ENCODE results near the gene P4HA2. TPM values are rescaled to one million over a fixed set of nuclear protein-coding genes. Genes with fewer than 3 reads are reported as not detected.
"Not testable (repeated sequence)": the region's sequence is repeated elsewhere in the genome, so short reads cannot be mapped to it uniquely, and the experiment has no call there.

Gene P4HA2
- total RNA-seq, 1 experiment from 2014 or later: 222 TPM

GRCh38 chr5:132176987-132177386 lies 50.7 kb downstream of the P4HA2 start:
- no peak for DNase-seq (ENCODE audit: low read depth in 1 of 2, low spot score in 2 of 2)
- H3K36me3 ChIP-seq: no peaks in the 10 kb centered on the region
- peaks cover 3% of the 10 kb centered on the region; the same call in 1 of the 2 replicates for H3K27me3 ChIP-seq (replicated peaks)
- peaks cover 4% of the 10 kb centered on the region for H3K4me1 ChIP-seq (replicated peaks)
- no peak overlapping the region for H3K27ac ChIP-seq
- no peak overlapping the region for H3K4me3 ChIP-seq
- H3K9me3 ChIP-seq (replicated peaks): no peaks in the 10 kb centered on the region

GRCh38 chr5:132176521-132176945 lies 51.1 kb downstream of the P4HA2 start:
- Histone ChIP-seq H3K4me1 (replicated peaks) (peaks cover 4% of the 10 kb centered on the region), H3K4me3 (no peak overlapping the region), H3K9me3 (replicated peaks) (no peaks in the 10 kb centered on the region), H3K27ac (no peak overlapping the region), H3K27me3 (replicated peaks) (peaks cover 3% of the 10 kb centered on the region; the same call in 1 of the 2 replicates), H3K36me3 (no peaks in the 10 kb centered on the region)
- DNase-seq (ENCODE audit: low read depth in 1 of 2, low spot score in 2 of 2): no peak

- Histone ChIP-seq H3K36me3 (no peaks in the 10 kb centered on the region), H3K27me3 (replicated peaks) (no peaks in the 10 kb centered on the region), H3K4me3 (no peak overlapping the region), H3K27ac (no peak overlapping the region), H3K9me3 (replicated peaks) (no peaks in the 10 kb centered on the region), H3K4me1 (replicated peaks) (no peaks in the 10 kb centered on the region)
- DNase-seq (ENCODE audit: low read depth in 1 of 2, low spot score in 2 of 2): no peak
Observed at GRCh38 chr5:132162945-132163344, 64.7 kb downstream of the P4HA2 start.

GRCh38 chr5:132161574-132162326 lies 65.9 kb downstream of the P4HA2 start:
- not testable (repeated sequence) for H3K36me3 ChIP-seq; H3K9me3 ChIP-seq (replicated peaks); H3K27me3 ChIP-seq (replicated peaks); H3K4me3 ChIP-seq; DNase-seq (ENCODE audit: low read depth in 1 of 2, low spot score in 2 of 2); H3K27ac ChIP-seq; H3K4me1 ChIP-seq (replicated peaks)

- Histone ChIP-seq H3K4me1 (replicated peaks) (no peaks in the 10 kb centered on the region), H3K4me3 (no peak overlapping the region), H3K36me3 (no peaks in the 10 kb centered on the region)
Observed at GRCh38 chr5:132156413-132156812, 71.2 kb downstream of the P4HA2 start.

GRCh38 chr5:132150565-132150964 lies 77.1 kb downstream of the P4HA2 start:
- Histone ChIP-seq H3K4me1 (replicated peaks) (no peaks in the 10 kb centered on the region), H3K9me3 (replicated peaks) (no peaks in the 10 kb centered on the region), H3K4me3 (no peak overlapping the region), H3K27me3 (replicated peaks) (peaks cover 11% of the 10 kb centered on the region), H3K27ac (no peak overlapping the region), H3K36me3 (no peaks in the 10 kb centered on the region)
- DNase-seq (ENCODE audit: low read depth in 1 of 2, low spot score in 2 of 2): no peak

More at GRCh38 chr5:132156413-132156812, 71.2 kb downstream of the P4HA2 start:
- Histone ChIP-seq H3K27me3 (replicated peaks) (no peaks in the 10 kb centered on the region), H3K9me3 (replicated peaks) (no peaks in the 10 kb centered on the region), H3K27ac (no peak overlapping the region)
- no peak for DNase-seq (ENCODE audit: low read depth in 1 of 2, low spot score in 2 of 2)

- Histone ChIP-seq H3K4me3 (no peak overlapping the region), H3K36me3 (no peaks in the 10 kb centered on the region), H3K27me3 (replicated peaks) (peaks cover 11% of the 10 kb centered on the region), H3K27ac (no peak overlapping the region), H3K9me3 (replicated peaks) (peaks cover 7% of the 10 kb centered on the region), H3K4me1 (replicated peaks) (no peaks in the 10 kb centered on the region)
- no peak for DNase-seq (ENCODE audit: low read depth in 1 of 2, low spot score in 2 of 2)
Observed at GRCh38 chr5:132147663-132148062, 80.0 kb downstream of the P4HA2 start.

- H3K27me3 ChIP-seq (replicated peaks): peaks cover 11% of the 10 kb centered on the region
- H3K4me3 ChIP-seq; H3K36me3 ChIP-seq; H3K4me1 ChIP-seq (replicated peaks); DNase-seq (ENCODE audit: low read depth in 1 of 2, low spot score in 2 of 2); H3K27ac ChIP-seq; H3K9me3 ChIP-seq (replicated peaks): not testable (repeated sequence)
Observed at GRCh38 chr5:132145326-132145725, 82.3 kb downstream of the P4HA2 start.

- DNase-seq (ENCODE audit: low read depth in 1 of 2, low spot score in 2 of 2): no peak
- H3K27me3 ChIP-seq (replicated peaks): no peaks in the 10 kb centered on the region; the same call in none of the 2 replicates
- no peak overlapping the region for H3K4me3 ChIP-seq
- H3K27ac ChIP-seq: no peak overlapping the region
- peaks cover 7% of the 10 kb centered on the region for H3K9me3 ChIP-seq (replicated peaks)
- H3K36me3 ChIP-seq: no peaks in the 10 kb centered on the region
- H3K4me1 ChIP-seq (replicated peaks): no peaks in the 10 kb centered on the region
Observed at GRCh38 chr5:132143148-132143547, 84.5 kb downstream of the P4HA2 start.

- Histone ChIP-seq H3K27ac (no peak overlapping the region), H3K36me3 (no peaks in the 10 kb centered on the region), H3K27me3 (replicated peaks) (no peaks in the 10 kb centered on the region; the same call in 1 of the 2 replicates), H3K4me3 (no peak overlapping the region), H3K9me3 (replicated peaks) (peaks cover 7% of the 10 kb centered on the region), H3K4me1 (replicated peaks) (no peaks in the 10 kb centered on the region)
- no peak for DNase-seq (ENCODE audit: low read depth in 1 of 2, low spot score in 2 of 2)
Observed at GRCh38 chr5:132142459-132142858, 85.2 kb downstream of the P4HA2 start.

Other genes with a start within 250 kb of the P4HA2 start
- gene ACSL6, start 216.2 kb downstream of the P4HA2 start, total RNA-seq (2014; rRNA removed; shearing (Covaris generic)): 0.03 TPM in 1 of 2 replicates, not detected in the other
- gene IL3, start 167.2 kb downstream of the P4HA2 start, total RNA-seq (2014; rRNA removed; shearing (Covaris generic)): not detected in 2 replicates
- 0.68 TPM in 1 of 2 replicates, not detected in the other for gene CSF2, start 154.1 kb downstream of the P4HA2 start, total RNA-seq (2014; rRNA removed; shearing (Covaris generic))
- 52.2 and 94.1 TPM in 2 replicates for gene PDLIM4, start 29.8 kb upstream of the P4HA2 start, total RNA-seq (2014; rRNA removed; shearing (Covaris generic))
- gene SLC22A4, start 66.5 kb upstream of the P4HA2 start, total RNA-seq (2014; rRNA removed; shearing (Covaris generic)): 3.8 and 4.4 TPM in 2 replicates
- 2.4 and 3.5 TPM in 2 replicates for gene SLC22A5, start 141.9 kb upstream of the P4HA2 start, total RNA-seq (2014; rRNA removed; shearing (Covaris generic))